ENCODE measurements around the gene CCDC82. TPM values are rescaled to one million over a fixed set of nuclear protein-coding genes. Genes with fewer than 3 reads are reported as not detected.

Gene CCDC82
- total RNA-seq, 4 donors from 2014 or later, result 34.1 to 43.4 (median 41.4) TPM

DNA sequence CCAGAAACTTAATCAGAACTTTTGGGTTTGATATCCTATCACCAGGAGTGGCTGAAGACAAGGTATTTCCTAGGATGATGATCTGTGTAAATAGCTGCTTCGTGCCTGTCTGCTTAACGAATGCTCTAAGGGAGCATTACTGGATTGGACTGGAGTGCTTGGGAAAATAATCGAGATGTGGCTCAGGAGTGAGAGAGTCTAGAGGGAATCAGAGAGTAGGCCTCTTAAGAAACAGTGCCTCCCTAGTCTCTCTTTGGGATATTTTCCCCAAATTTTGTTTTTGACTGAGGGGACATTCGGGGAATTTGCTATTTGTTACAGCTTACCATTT lies 49.2 kb downstream of the CCDC82 start:
- TF ChIP-seq, protein P1, sequence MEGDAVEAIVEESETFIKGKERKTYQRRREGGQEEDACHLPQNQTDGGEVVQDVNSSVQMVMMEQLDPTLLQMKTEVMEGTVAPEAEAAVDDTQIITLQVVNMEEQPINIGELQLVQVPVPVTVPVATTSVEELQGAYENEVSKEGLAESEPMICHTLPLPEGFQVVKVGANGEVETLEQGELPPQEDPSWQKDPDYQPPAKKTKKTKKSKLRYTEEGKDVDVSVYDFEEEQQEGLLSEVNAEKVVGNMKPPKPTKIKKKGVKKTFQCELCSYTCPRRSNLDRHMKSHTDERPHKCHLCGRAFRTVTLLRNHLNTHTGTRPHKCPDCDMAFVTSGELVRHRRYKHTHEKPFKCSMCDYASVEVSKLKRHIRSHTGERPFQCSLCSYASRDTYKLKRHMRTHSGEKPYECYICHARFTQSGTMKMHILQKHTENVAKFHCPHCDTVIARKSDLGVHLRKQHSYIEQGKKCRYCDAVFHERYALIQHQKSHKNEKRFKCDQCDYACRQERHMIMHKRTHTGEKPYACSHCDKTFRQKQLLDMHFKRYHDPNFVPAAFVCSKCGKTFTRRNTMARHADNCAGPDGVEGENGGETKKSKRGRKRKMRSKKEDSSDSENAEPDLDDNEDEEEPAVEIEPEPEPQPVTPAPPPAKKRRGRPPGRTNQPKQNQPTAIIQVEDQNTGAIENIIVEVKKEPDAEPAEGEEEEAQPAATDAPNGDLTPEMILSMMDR (IDR thresholded peaks at IDR 0.05; ENCODE audit: low read depth), result no peak

- TF ChIP-seq, protein P1 (IDR thresholded peaks at IDR 0.05; ENCODE audit: low read depth), result no peak
These were observed 49.8 kb downstream of the CCDC82 start for GRCh38 chr11:96339706-96340554.

GRCh38 chr11:96338910-96339705 lies 50.6 kb downstream of the CCDC82 start:
- TF ChIP-seq, protein P1 (IDR thresholded peaks at IDR 0.05; ENCODE audit: low read depth), result no peak

GRCh38 chr11:96337541-96338431 lies 51.9 kb downstream of the CCDC82 start:
- TF ChIP-seq, protein P1 (IDR thresholded peaks at IDR 0.05; ENCODE audit: low read depth), result no peak

GRCh38 chr11:96335388-96335787 lies 54.3 kb downstream of the CCDC82 start:
- TF ChIP-seq, protein P1 (IDR thresholded peaks at IDR 0.05; ENCODE audit: low read depth), result no peak

DNA sequence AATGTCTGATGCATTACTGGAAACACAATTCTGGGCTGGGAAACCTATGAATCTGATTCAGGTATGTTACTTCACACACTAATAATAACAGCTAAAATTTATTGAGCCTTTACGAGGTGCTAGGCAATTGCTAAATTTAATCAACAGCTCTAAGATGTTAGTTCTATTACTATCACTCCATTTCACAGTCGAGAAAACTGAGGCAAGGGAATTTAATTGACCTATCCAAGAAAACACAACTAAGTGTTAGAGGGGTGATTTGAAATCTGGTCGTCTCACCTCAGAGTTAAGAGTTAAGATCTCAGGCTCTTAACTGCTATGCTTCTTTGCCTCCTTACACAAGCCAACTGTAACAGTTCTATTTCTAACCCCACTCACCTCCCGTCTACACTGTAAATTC lies 55.5 kb downstream of the CCDC82 start:
- TF ChIP-seq, protein P1 (IDR thresholded peaks at IDR 0.05; ENCODE audit: low read depth), result no peak
